WI38 (cell line): ENCODE data around the gene PEPD.

ENCODE experiments used
- H3K4me3 ChIP-seq: 2 replicates; pipeline ENCODE4 v1.5.1; 2011; ENCODE audit warnings: low read depth, mild to moderate bottlenecking, control low read depth, low read length
- TF ChIP-seq, protein P1 (sequence below): IDR thresholded peaks from 2 replicates; pipeline ENCODE4 v1.5.1; 2012; ENCODE audit warnings: low read depth, mild to moderate bottlenecking, control low read depth, low read length

Gene PEPD

DNA sequence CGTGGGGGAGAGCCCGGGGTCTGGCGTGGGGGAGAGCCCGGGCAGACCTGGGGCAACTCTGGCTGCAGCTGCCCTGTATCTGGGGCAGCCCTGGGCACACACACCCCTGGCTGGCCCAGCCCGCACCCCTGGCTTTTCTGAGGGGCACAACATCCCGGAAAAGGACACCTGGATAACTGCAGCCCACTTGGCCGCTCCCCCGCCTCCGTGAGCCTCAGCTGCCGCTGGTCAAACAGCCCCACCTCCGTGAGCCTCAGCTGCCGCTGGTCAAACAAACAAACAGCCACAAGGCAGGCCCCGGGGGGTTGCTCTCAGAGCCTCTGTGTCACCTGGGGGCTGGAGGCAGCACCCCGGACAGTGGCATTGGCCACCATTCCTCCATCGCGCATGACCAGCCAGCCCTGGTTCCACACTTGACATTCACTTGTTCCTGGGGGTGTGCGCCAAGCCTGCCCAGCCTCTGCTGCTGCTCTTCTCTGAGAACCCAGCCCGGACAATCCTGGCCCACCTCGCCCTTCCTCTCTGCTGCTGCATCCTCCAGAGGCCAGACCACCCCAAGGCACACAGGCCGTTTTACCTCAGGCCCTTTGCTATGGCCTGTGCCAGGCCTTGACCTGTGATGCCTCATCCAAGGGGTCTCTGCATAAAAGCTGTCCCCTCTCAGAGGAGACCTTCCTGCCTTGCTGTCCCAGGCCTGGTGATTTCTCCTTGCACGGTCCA lies 128.1 kb downstream of the PEPD start:
- TF ChIP-seq, protein P1, sequence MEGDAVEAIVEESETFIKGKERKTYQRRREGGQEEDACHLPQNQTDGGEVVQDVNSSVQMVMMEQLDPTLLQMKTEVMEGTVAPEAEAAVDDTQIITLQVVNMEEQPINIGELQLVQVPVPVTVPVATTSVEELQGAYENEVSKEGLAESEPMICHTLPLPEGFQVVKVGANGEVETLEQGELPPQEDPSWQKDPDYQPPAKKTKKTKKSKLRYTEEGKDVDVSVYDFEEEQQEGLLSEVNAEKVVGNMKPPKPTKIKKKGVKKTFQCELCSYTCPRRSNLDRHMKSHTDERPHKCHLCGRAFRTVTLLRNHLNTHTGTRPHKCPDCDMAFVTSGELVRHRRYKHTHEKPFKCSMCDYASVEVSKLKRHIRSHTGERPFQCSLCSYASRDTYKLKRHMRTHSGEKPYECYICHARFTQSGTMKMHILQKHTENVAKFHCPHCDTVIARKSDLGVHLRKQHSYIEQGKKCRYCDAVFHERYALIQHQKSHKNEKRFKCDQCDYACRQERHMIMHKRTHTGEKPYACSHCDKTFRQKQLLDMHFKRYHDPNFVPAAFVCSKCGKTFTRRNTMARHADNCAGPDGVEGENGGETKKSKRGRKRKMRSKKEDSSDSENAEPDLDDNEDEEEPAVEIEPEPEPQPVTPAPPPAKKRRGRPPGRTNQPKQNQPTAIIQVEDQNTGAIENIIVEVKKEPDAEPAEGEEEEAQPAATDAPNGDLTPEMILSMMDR = no peak
- no peak overlapping the region for H3K4me3 ChIP-seq

DNA sequence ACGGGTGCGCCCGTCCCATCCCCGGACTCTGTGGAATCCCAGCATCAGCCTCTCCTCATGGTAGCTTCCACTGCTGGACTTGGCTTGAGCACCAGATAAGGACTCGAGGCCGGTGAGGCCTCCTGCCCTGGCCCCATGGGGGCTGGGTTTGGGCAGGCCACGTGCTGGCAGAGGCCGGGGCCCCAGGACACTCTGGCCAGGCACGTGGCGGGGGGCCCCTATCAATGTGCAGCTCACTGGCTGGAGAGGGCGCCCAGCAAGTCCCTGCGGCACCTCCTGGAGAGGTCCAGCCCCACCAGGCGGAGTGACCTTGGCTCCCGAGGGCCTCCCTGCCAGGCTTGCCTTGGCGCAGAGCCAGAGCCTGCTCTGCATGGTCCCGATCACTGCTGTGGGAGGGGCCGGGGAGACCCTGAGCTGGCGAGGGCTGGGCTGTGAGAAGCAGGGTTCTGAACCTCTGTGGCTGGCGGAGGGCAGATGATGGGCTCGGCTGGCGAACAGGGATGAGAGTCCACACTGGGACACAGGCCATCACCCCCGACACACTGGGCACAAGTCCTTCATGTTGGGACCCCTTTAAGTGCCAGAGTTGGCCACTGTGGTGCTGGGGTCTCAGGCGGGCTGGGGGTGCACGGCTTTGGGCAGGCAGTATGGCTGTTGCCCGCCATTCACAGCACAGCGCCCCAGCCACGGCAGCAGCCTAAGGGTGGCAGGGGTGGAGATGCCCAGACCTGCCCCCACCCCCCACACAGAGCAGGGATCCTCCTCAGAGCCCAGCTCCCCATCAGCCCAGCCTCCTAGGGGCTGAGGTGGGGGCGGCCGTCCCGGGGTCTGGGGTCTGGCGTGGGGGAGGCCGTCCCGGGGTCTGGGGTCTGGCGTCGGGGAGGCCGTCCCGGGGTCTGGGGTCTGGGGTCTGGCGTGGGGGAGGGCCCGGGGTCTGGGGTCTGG lies 129.0 kb downstream of the PEPD start:
- TF ChIP-seq, protein P1 = no peak
- H3K4me3 ChIP-seq = no peak overlapping the region

DNA sequence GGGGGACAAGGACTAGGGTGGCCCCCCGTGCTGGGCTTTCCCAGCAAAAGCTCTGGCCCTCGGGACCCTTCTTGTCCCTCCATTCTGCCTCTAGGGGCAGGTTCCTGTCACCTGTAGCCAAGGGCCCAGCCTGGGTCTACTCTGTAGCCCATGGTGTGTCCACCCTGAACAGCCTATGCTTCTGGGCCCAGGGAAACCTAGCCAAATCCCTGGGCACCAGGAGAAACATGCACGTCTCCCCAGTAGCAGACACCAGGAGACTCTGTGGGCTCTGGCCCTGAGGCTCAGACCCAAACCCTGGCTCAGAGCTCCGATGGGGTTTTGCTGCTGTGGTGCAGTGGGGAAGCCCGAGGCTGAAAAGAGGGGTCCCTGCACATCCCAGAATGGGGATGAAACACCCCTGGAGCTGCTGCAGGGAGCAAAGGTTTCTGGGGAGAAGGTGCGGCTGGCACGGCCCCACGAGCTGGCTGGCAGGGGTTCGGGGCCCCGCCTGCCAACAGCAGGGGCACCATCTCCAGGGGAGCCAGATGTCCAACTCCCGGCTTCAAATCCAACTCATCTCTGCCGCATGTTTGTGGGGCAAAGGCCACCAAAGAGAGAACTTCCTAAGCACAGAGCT lies 129.9 kb downstream of the PEPD start:
- TF ChIP-seq, protein P1 = no peak
- H3K4me3 ChIP-seq = no peak overlapping the region

DNA sequence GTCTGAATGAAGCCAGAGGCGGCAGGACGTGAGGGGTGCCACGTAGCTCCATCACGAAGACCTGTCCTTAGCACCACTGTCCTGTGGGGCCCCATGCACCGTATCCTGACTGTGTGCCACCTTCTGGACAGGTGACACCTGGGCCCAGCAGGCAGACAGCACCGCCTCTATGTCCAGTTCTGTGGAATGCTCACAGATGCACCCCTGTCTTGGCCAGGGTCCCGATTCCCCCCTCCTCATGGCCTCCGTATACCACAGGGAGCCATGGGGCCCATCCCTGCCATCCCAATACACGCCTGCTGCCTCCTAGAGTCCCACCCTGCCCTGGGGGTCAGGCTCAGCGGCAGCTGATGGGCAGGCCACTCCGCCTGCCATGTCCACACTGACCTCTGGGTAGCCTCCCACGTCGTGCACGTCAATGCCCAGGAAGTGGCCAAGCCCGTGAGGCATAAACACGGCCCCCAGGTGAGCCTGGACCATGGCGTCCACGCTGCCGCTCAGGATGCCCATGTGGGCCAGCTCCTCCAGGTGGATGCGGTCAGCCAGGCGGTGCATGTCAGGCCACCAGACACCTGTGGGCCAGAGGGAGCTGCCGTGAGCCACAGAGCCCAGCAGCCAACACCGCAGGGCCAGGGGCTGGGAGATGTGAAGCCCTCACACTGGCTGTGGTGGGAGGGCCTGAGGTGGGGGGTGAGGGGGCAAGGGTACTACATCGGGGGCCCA lies 130.5 kb downstream of the PEPD start:
- TF ChIP-seq, protein P1 = no peak
- H3K4me3 ChIP-seq = no peak overlapping the region

DNA sequence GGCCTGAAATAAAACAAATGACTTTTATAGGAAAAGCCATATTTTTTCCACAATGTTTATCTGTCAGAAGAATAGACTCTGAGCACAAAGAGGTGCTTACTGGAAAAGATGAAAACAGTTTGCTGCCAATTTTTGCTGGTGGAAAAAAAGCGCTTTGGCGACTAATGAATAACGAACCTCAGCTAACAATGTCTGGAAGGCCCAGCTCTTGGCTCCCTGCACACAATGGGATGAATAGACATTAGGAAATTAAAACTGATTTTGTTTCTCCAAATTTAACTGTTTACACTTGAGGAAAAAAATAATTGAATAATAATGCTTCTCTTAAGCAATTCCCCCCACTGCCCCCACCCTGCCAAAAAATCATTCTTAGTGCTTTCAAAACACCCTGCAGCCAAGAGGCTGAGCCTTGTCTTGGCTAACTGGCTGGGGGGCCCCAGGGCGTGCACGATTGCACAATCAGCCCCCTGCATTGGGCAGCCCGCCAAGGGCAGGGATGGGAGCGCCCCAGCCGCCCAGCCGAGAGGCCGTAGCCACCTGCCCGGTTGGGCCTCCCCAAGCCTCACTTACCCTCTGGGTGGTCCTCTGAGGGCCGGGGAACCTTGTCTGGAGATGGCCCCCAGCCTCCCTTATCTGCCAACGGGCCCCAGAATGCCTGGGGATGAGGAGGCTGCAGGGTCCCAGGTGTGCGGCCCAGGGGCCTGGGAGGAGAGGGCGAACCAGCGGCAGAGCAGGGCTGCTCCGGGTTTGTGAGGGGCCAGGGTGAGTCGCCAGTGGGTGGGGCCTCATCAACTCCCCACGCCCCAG lies 131.3 kb downstream of the PEPD start:
- H3K4me3 ChIP-seq = no peak overlapping the region
- TF ChIP-seq, protein P1 = no peak

DNA sequence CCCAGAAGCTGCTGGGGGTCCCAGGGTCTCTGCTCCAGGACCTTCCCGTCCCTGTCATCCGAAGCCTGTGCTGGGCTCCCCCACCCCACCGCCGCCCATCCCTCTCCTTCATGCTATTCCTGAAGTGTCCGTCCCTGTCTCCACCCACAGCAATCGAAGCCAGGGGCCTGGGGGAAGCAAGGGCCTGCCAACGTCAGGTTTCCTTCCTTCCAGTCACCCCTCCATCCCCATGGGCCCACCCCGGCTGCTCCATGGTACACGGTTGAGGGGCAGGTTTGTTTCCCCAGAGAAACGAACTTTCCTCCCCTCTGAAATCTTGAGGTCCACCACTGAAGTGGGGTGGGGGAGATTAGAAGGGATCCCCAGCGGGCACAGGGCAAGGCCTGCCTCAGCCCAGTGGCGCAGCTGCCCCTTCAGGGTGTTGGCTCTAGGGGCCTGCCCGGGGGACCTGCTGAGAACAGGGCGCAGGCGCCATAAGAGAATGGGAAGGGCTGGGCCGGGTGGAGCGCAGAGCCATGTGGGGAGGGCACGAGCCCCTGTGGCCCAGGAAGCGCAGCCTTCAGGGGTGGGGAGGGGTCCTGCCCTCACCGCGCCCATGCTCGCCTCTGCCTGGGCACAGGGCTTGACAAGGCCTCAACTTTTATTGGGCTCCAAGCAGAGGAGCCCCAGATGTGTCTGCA lies 132.0 kb downstream of the PEPD start:
- no peak overlapping the region for H3K4me3 ChIP-seq
- TF ChIP-seq, protein P1 = no peak
